Activated CD4-positive, alpha-beta T cell treated with anti-CD3 and anti-CD28 coated beads for 24 hours (primary cell): Measurements from ENCODE around the gene GTF2IRD2.
"Not testable (repeated sequence)": the region's sequence is repeated elsewhere in the genome, so short reads cannot be mapped to it uniquely, and the experiment has no call there.

Source experiments
- DNase-seq, 2 donors: peaks; one replicate each; pipeline ENCODE4 v3.0.0-alpha.2; 2020; ENCODE audit warnings: low read depth in 2 of 2

The GTF2IRD2 gene

GRCh38 chr7:74850833-74851721 is at the start of gene GTF2IRD2:
TSS of gene GTF2IRD2 (minus strand) at chr7:74851605. CDS start at chr7:74836378, 15,227 bp downstream.
- not testable (repeated sequence) for DNase-seq

GRCh38 chr7:74890158-74891123 is 39.0 kb upstream of the GTF2IRD2 start:
- DNase-seq, result peak; percentile 52 to 67

DNA sequence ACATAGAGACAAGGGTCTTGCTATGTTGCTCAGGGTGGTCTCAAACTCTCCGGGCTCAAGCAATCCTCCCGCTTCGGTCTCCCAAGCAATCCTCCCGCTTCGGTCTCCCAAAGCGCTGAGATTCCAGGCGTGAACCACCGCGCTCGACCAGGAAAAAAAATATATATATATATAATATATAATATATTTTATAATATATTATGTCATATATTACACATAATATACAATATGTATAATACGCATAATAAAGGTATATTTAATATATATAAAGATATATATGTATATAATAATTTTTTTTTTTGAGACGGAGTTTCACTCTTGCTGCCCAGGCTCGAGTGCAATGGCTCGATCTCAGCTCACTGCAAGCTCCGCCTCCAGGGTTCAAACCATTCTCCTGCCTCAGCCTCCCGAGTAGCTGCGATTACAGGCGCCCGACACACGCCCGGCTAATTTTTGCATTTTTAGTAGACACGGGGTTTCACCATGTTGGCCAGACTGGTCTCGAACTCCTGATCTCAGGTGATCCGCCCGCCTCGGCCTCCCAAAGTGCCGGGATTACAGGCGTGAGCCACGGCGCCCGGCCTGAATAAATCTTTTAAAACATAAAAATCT is 38.2 kb upstream of the GTF2IRD2 start:
- not testable (repeated sequence) for DNase-seq

- not testable (repeated sequence) for DNase-seq
These were observed 33.9 kb upstream of the GTF2IRD2 start for GRCh38 chr7:74885295-74885694.

GRCh38 chr7:74882110-74882509 is 30.7 kb upstream of the GTF2IRD2 start:
- DNase-seq, result not testable (repeated sequence)

- DNase-seq, result not testable (repeated sequence)
These were observed 23.5 kb upstream of the GTF2IRD2 start for GRCh38 chr7:74874748-74875512.

- not testable (repeated sequence) for DNase-seq
These were observed 22.8 kb upstream of the GTF2IRD2 start for GRCh38 chr7:74874104-74874747.

GRCh38 chr7:74872542-74872941 is 21.1 kb upstream of the GTF2IRD2 start:
- not testable (repeated sequence) for DNase-seq

DNA sequence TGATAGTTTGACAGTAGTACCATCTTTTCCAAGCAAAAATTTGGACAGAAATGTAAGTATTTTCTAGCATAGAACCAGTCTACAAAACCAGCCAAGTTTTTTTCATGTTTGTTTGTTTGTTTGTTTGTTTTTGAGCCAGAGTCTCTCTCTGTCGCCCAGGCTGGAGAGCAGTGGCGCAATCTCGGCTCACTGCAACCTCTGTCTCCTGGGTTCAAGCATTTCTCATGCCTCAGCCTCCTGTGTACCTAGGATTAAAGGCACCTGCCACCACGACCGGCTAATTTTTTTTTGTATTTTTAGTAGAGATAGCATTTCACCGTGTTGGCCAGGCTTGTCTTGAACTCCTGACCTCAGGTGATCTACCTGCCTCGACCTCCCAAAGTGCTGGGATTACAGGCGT is 14.4 kb upstream of the GTF2IRD2 start:
- DNase-seq, result not testable (repeated sequence)

GRCh38 chr7:74849853-74850252 is 1.6 kb downstream of the GTF2IRD2 start:
- not testable (repeated sequence) for DNase-seq

GRCh38 chr7:74830411-74830810 is 21.0 kb downstream of the GTF2IRD2 start:
- DNase-seq, result not testable (repeated sequence)

GRCh38 chr7:74829959-74830358 is 21.4 kb downstream of the GTF2IRD2 start:
- DNase-seq, result not testable (repeated sequence)

DNA sequence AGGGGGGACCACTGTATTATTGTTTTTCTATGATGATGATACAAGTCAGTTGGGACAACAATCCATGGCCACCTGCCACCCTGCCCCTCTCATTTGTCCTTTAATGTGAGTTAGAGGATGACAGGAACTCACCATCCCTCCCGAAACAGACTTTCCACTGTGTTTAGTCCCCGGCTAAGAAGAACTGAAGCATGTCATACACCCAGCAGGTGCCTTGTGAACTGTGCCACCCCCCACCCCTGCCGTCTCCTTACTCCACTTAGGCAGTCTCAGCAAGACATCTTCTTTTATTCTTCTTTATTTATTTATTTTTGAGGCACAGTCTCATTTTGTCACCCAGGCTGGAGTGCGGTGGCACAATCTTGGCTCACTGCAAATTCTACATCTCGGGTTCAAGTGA is 30.1 kb downstream of the GTF2IRD2 start:
- DNase-seq, result not testable (repeated sequence)

DNA sequence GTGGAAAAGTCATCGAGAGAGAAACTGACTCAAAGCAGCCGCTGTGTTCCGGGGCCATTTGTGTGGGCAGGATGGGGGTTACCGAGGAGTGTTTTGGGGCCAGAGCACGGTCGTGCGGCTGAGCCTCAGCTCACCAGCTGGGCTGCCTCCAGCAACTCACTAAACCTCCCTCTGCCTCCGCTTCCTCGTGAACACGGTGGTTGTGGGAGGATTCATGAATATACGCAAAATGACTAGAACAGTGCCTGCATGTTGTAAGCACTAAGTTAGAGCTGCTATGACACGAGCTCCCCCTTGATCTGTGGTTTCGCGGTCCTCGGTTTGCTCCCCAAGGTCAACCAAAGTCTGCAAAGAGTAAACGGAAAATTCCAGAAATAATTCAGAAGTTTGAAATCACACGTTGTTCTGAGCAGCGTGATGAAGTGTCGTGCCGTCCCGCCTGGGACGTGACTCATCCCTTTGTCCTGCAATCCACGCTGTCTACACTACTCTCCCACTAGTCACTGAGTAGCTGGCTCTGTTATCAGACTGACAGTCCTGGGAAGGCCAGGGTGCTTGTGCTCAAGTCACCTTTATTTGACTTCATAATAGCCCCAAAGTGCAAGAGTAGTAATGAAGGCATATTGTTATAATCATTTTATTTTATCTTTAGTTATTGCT is 31.1 kb downstream of the GTF2IRD2 start:
- not testable (repeated sequence) for DNase-seq

DNA sequence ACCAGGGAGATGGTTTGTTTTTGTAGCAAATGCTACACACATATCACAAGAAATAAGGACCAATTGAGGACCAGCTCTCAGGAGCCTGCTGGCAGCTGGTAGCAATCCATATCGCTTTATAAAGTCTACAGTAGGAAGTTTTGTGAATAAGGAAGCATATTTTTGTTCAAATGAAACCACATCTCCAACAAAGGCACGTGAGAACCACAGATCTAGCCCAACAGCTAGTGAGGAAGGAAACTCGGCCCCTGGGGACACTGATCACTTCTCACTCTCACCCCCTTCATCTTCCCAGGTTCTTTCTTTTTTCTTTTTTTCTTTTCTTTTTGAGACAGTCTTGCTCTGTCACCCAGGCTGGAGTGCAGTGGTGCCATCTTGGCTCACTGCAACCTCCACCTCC is 35.5 kb downstream of the GTF2IRD2 start:
- not testable (repeated sequence) for DNase-seq

GRCh38 chr7:74798644-74799043 is 52.8 kb downstream of the GTF2IRD2 start:
- DNase-seq, result peak in 1 of 2 donors; percentile 2

GRCh38 chr7:74797848-74798622 is 53.4 kb downstream of the GTF2IRD2 start:
- not testable (repeated sequence) for DNase-seq

- not testable (repeated sequence) for DNase-seq
These were observed 62.1 kb downstream of the GTF2IRD2 start for GRCh38 chr7:74789200-74789736.
